GM19467 (cell line): ENCODE data around the gene CACYBP.
A peak's percentile ranks its signal among the peaks of the same experiment; 100 is the strongest.
"Not testable (repeated sequence)": the region's sequence is repeated elsewhere in the genome, so short reads cannot be mapped to it uniquely, and the experiment has no call there.

ENCODE experiments used
- ATAC-seq: cut with Tn5 transposase; IDR thresholded peaks from one replicate; pipeline ENCODE4 v1.9.1; 2021; ENCODE audit warnings: mild to moderate bottlenecking, moderate library complexity; ENCODE audit not compliant: unreplicated experiment

CACYBP gene

GRCh38 chr1:175005085-175005783 lies 5.5 kb downstream of the CACYBP start:
- no peak for ATAC-seq

- no peak for ATAC-seq
Measured at GRCh38 chr1:175009532-175009931, 9.8 kb downstream of the CACYBP start.

GRCh38 chr1:175013445-175013844 lies 13.7 kb downstream of the CACYBP start:
- no peak for ATAC-seq

- no peak for ATAC-seq
Measured at GRCh38 chr1:175015243-175015642, 15.5 kb downstream of the CACYBP start.

GRCh38 chr1:175019524-175019923 lies 19.8 kb downstream of the CACYBP start:
- no peak for ATAC-seq

GRCh38 chr1:175023043-175023921 lies 23.5 kb downstream of the CACYBP start, which contains the start of gene MRPS14:
TSS of gene MRPS14 (minus strand) at chr1:175023425. CDS start at chr1:175023408, 17 bp downstream.
- ATAC-seq, result peak; percentile 88

GRCh38 chr1:175023922-175024242 lies 24.1 kb downstream of the CACYBP start:
- ATAC-seq, result not testable (repeated sequence)

GRCh38 chr1:175024773-175025172 lies 25.0 kb downstream of the CACYBP start:
- ATAC-seq, result no peak

GRCh38 chr1:175033953-175034352 lies 34.2 kb downstream of the CACYBP start:
- no peak for ATAC-seq

GRCh38 chr1:175034775-175035174 lies 35.0 kb downstream of the CACYBP start:
- no peak for ATAC-seq

GRCh38 chr1:175035865-175036264 lies 36.1 kb downstream of the CACYBP start:
- no peak for ATAC-seq

GRCh38 chr1:175036476-175036875 lies 36.7 kb downstream of the CACYBP start:
- no peak for ATAC-seq

- no peak for ATAC-seq
Measured at GRCh38 chr1:175037416-175037815, 37.7 kb downstream of the CACYBP start.

- no peak for ATAC-seq
Measured at GRCh38 chr1:175040324-175040879, 40.7 kb downstream of the CACYBP start.

GRCh38 chr1:175042650-175043049 lies 42.9 kb downstream of the CACYBP start:
- ATAC-seq, result no peak

- no peak for ATAC-seq
Measured at GRCh38 chr1:175043824-175044223, 44.1 kb downstream of the CACYBP start.

- ATAC-seq, result not testable (repeated sequence)
Measured at GRCh38 chr1:175044591-175044990, 44.8 kb downstream of the CACYBP start.

- no peak for ATAC-seq
Measured at GRCh38 chr1:175045097-175045496, 45.4 kb downstream of the CACYBP start.

GRCh38 chr1:175045519-175045918 lies 45.8 kb downstream of the CACYBP start:
- ATAC-seq, result no peak

- ATAC-seq, result no peak
Measured at GRCh38 chr1:175050992-175051391, 51.2 kb downstream of the CACYBP start.

- ATAC-seq, result no peak
Measured at GRCh38 chr1:175054736-175055135, 55.0 kb downstream of the CACYBP start.
